ENCODE results near the gene KIAA0232. TPM values are rescaled to one million over a fixed set of nuclear protein-coding genes. Genes with fewer than 3 reads are reported as not detected.

Gene KIAA0232
- polyA plus RNA-seq, 1 donor = 48.0 TPM

- no peak for DNase-seq
These were observed 133.6 kb downstream of the KIAA0232 start for GRCh38 chr4:6916069-6916586.

- no peak for DNase-seq
These were observed 134.3 kb downstream of the KIAA0232 start for GRCh38 chr4:6916587-6917460.

GRCh38 chr4:6917461-6918271, 135.1 kb downstream of the KIAA0232 start:
- no peak for DNase-seq

GRCh38 chr4:6918338-6918737, 135.8 kb downstream of the KIAA0232 start:
- no peak for DNase-seq

GRCh38 chr4:6920171-6920570, 137.6 kb downstream of the KIAA0232 start:
- no peak for DNase-seq

GRCh38 chr4:6923507-6923906, 141.0 kb downstream of the KIAA0232 start:
- no peak for DNase-seq

- no peak for DNase-seq
These were observed 141.8 kb downstream of the KIAA0232 start for GRCh38 chr4:6924361-6924779.

GRCh38 chr4:6925357-6925836, 142.9 kb downstream of the KIAA0232 start:
- DNase-seq = no peak

GRCh38 chr4:6926081-6926480, 143.6 kb downstream of the KIAA0232 start:
- no peak for DNase-seq

- no peak for DNase-seq
These were observed 144.4 kb downstream of the KIAA0232 start for GRCh38 chr4:6926681-6927478.

- no peak for DNase-seq
These were observed 145.6 kb downstream of the KIAA0232 start for GRCh38 chr4:6928081-6928480.

- no peak for DNase-seq
These were observed 146.8 kb downstream of the KIAA0232 start for GRCh38 chr4:6929339-6929811.

- DNase-seq = no peak
These were observed 147.4 kb downstream of the KIAA0232 start for GRCh38 chr4:6929812-6930464.

- DNase-seq = no peak
These were observed 149.9 kb downstream of the KIAA0232 start for GRCh38 chr4:6932475-6932874.

- DNase-seq = no peak
These were observed 150.4 kb downstream of the KIAA0232 start for GRCh38 chr4:6932918-6933317.

Other genes starting within 250 kb of the KIAA0232 start
- gene MAN2B2, start 207.5 kb upstream of the KIAA0232 start, polyA plus RNA-seq (ENCODE audit: insufficient read length) = 16.4 TPM
- gene MRFAP1, start 142.0 kb upstream of the KIAA0232 start, polyA plus RNA-seq (ENCODE audit: insufficient read length) = 420 TPM
- gene S100P, start 88.8 kb upstream of the KIAA0232 start, polyA plus RNA-seq (ENCODE audit: insufficient read length) = 9.0 TPM
- 124 TPM for gene MRFAP1L1, start 72.9 kb upstream of the KIAA0232 start, polyA plus RNA-seq (ENCODE audit: insufficient read length)
- 11.5 TPM for gene BLOC1S4, start 66.6 kb upstream of the KIAA0232 start, polyA plus RNA-seq (ENCODE audit: insufficient read length)
- 64.9 TPM for gene TBC1D14, start 127.1 kb downstream of the KIAA0232 start, polyA plus RNA-seq (ENCODE audit: insufficient read length)